Muscle layer of colon (tissue), 2 donors: ENCODE data around the gene MAGIX.

ENCODE experiments used
- H3K27ac ChIP-seq: one replicate; pipeline ENCODE4 v1.7.0; 2013; ENCODE audit warnings: low read depth, mild to moderate bottlenecking, low read length, moderate library complexity
- H3K27me3 ChIP-seq, 2 donors: one replicate each; pipeline ENCODE4 v1.7.0; 2013; ENCODE audit warnings: low read length in 2 of 2, mild to moderate bottlenecking in 2 of 2; ENCODE audit not compliant: insufficient read depth in 2 of 2, control insufficient read depth in 1 of 2
- H3K36me3 ChIP-seq: one replicate; pipeline ENCODE4 v1.7.0; 2013; ENCODE audit warnings: mild to moderate bottlenecking, low read length; ENCODE audit not compliant: insufficient read depth
- H3K4me1 ChIP-seq: one replicate; pipeline ENCODE4 v1.7.0; 2013; ENCODE audit warnings: mild to moderate bottlenecking, low read length; ENCODE audit not compliant: insufficient read depth
- H3K4me3 ChIP-seq, 2 donors: one replicate each; pipeline ENCODE4 v1.7.0; 2013; ENCODE audit warnings: low read length in 2 of 2, low read depth in 1 of 2, mild to moderate bottlenecking in 1 of 2, moderate library complexity in 1 of 2
- H3K9ac ChIP-seq: one replicate; pipeline ENCODE4 v1.7.0; 2013; ENCODE audit warnings: low read length
- H3K9me3 ChIP-seq: one replicate; pipeline ENCODE4 v1.7.0; 2013; ENCODE audit warnings: mild to moderate bottlenecking, low read length
- donor health status: abdominal sarcoma.
- donor health status: Adenocarcinoma of cecum.

MAGIX gene

GRCh38 chrX:49212209-49212608 is 49.7 kb downstream of the MAGIX start:
- H3K4me1 ChIP-seq, result no peaks in the 10 kb centered on the region
- peaks cover 4% of the 10 kb centered on the region in 2 donors for H3K27me3 ChIP-seq

GRCh38 chrX:49212861-49213260 is 50.3 kb downstream of the MAGIX start:
- H3K4me1 ChIP-seq, result no peaks in the 10 kb centered on the region
- H3K4me3 ChIP-seq, result no peak overlapping the region
- H3K9ac ChIP-seq, result no peak overlapping the region
- peaks cover 4% of the 10 kb centered on the region in 2 donors for H3K27me3 ChIP-seq
- no peaks in the 10 kb centered on the region for H3K36me3 ChIP-seq
- H3K27ac ChIP-seq, result no peak overlapping the region
- H3K9me3 ChIP-seq, result no peaks in the 10 kb centered on the region

More at GRCh38 chrX:49212209-49212608, 49.7 kb downstream of the MAGIX start:
- no peak overlapping the region for H3K4me3 ChIP-seq
- H3K27ac ChIP-seq, result no peak overlapping the region
- H3K9me3 ChIP-seq, result no peaks in the 10 kb centered on the region
- no peak overlapping the region for H3K9ac ChIP-seq
- H3K36me3 ChIP-seq, result no peaks in the 10 kb centered on the region

DNA sequence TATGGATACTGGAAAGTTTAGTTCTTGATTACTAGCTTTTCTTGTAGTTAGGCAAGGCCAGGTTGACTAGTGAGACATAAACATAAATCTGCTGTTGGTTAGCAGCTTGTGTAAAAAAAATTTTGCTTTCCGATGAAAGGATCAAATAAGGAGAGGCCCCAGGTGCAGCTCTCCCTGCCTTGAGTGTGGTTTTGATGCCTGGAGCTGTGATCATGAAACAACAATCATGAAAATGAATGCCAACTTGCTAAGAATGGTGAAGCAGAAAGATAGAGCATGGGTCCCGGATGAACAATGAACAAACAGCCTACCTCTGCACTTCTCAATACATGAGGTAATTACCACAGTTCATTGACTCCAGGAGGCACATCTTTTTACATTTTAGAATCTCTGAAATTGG is 51.9 kb downstream of the MAGIX start:
- Histone ChIP-seq H3K27me3 (peaks cover 0 to 4% of the 10 kb centered on the region in 2 donors), H3K4me3 (no peak overlapping the region), H3K36me3 (no peaks in the 10 kb centered on the region), H3K4me1 (no peaks in the 10 kb centered on the region), H3K27ac (no peak overlapping the region), H3K9ac (no peak overlapping the region), H3K9me3 (no peaks in the 10 kb centered on the region)

DNA sequence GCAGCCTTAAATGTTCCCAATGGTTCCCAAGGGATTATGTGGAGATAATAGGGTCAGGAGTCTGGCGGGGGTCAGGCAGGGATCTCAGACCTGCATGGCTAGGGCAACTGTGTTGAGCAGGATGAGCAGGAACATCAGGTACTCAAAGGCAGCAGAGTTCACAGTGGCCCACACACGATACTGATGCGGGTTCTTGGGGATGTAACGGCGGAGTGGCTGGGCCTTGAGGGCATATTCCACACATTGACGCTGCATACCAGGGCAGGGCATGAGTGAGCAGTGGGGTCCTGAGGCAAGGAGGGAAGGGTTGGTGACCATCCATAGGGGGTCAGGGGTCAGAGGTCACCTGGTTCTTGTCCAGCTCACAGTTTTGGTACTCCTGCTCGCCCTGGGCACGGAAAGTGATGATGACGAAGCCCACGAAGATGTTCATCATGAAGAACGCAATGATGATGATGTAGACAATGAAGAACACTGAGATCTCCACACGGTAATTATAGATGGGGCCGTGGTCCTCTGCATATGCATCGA is 52.5 kb downstream of the MAGIX start:
- Histone ChIP-seq H3K27ac (no peak overlapping the region), H3K36me3 (no peaks in the 10 kb centered on the region), H3K4me1 (no peaks in the 10 kb centered on the region), H3K27me3 (no peaks in the 10 kb centered on the region), H3K4me3 (no peak overlapping the region), H3K9me3 (no peaks in the 10 kb centered on the region), H3K9ac (no peak overlapping the region)
